ENCODE data around the gene TNFAIP8.

DNA sequence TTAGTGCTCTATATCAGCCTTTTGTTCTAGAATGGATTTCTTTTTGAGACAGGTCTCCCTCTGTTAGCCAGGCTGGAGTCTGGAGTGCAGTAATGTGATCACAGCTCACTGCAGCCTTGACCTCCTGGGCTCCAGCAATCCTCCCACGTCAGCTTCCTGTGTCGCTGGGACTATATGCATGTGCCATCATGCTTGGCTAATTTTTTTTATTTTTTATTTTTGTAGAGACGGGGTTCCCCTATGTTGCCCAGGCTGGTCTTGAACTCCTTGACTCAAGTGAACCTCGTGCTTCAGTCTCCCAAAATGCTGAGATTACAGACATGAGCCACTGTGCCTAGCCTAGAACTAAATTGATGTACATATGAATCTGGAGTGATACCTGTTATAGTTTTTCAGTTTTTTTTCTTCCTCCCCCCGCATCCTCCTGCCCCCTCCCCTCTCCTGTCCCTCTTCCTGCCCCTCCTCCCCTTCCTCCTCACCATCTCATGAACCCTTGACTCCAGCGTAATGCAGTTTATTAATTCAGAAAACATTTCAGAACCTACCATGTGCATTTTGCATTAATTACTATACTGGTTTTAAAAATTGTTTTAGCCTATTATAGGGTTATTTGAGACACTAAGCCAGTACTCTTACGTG lies 37.4 kb upstream of the TNFAIP8 start:
- TF ChIP-seq, protein P1, sequence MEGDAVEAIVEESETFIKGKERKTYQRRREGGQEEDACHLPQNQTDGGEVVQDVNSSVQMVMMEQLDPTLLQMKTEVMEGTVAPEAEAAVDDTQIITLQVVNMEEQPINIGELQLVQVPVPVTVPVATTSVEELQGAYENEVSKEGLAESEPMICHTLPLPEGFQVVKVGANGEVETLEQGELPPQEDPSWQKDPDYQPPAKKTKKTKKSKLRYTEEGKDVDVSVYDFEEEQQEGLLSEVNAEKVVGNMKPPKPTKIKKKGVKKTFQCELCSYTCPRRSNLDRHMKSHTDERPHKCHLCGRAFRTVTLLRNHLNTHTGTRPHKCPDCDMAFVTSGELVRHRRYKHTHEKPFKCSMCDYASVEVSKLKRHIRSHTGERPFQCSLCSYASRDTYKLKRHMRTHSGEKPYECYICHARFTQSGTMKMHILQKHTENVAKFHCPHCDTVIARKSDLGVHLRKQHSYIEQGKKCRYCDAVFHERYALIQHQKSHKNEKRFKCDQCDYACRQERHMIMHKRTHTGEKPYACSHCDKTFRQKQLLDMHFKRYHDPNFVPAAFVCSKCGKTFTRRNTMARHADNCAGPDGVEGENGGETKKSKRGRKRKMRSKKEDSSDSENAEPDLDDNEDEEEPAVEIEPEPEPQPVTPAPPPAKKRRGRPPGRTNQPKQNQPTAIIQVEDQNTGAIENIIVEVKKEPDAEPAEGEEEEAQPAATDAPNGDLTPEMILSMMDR (IDR thresholded peaks at IDR 0.05; ENCODE audit: insufficient read depth, low read depth, low read length), result no peak
- no peak for TF ChIP-seq EZH2 (IDR thresholded peaks at IDR 0.05; ENCODE audit: insufficient read depth, low read length)
